ENCODE measurements around the gene ARID1B.

Gene ARID1B

DNA sequence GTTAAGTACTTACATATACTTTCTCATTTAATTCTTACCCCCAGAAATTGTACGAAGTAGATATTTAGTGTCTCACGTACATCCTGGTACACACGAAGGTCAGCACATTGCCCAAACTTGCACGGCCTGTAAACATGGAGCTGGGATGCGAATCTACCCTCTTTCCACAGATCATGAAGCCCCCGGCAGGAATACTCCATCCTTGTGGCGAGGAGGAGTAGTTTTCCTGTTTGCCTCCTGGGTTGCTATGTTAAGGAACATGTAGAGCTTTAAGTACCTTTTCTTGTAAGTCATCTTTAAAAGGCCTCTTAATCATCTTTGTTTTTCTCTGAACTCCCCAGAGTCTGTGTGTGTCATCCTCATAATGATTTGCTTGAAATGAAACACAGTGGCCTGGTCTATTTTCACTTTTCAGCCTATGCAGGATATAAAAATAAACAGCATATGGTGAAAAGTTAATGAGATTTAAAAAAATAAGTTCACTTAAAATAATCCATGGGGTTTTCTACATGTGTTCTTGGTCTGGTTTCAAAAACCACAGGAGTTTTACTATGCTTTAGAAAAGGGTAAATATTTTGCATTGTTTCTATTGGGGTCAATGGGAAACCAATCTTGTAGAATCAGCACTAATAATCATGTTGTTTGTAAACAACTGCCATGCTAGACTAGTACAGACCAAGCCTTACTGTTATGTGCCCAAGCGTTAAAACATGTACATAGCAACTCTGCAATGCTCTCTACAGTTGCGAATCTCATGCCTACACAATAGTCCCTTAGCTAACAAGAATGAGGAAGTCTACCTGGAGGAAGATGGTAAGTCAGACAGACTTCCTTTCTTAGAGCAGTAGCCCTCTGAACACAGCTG, 9.3 kb upstream of the ARID1B start:
- Histone ChIP-seq H4K20me1 (ENCODE audit: insufficient read depth, low read length) (no peaks in the 10 kb centered on the region), H3K9me3 (ENCODE audit: insufficient read depth, low read length, severe bottlenecking) (no peaks in the 10 kb centered on the region), H3K36me3 (ENCODE audit: insufficient read depth, low read length) (no peaks in the 10 kb centered on the region), H3K4me2 (ENCODE audit: insufficient read depth, low read length) (no peak overlapping the region), H3K4me3 (ENCODE audit: low read depth in 1 of 2, low read length in 2 of 2) (no peak overlapping the region), H3K27me3 (ENCODE audit: insufficient read depth, low read length, poor library complexity) (no peaks in the 10 kb centered on the region), H2AFZ (ENCODE audit: low read depth, low read length) (no peak overlapping the region), H3K4me1 (ENCODE audit: insufficient read depth, low read length) (no peaks in the 10 kb centered on the region), H3K27ac (ENCODE audit: low read length) (no peak overlapping the region), H3K79me2 (ENCODE audit: insufficient read depth, low read length) (no peaks in the 10 kb centered on the region), H3K9ac (ENCODE audit: low read depth, low read length) (no peak overlapping the region)
- ATAC-seq (ENCODE audit: insufficient read depth, low read depth) (no peak), DNase-seq (no peak)
- no peak for TF ChIP-seq EZH2 (IDR thresholded peaks at IDR 0.05; ENCODE audit: borderline replicate concordance, low read depth, low read length, severe bottlenecking)
- TF ChIP-seq, protein P1, sequence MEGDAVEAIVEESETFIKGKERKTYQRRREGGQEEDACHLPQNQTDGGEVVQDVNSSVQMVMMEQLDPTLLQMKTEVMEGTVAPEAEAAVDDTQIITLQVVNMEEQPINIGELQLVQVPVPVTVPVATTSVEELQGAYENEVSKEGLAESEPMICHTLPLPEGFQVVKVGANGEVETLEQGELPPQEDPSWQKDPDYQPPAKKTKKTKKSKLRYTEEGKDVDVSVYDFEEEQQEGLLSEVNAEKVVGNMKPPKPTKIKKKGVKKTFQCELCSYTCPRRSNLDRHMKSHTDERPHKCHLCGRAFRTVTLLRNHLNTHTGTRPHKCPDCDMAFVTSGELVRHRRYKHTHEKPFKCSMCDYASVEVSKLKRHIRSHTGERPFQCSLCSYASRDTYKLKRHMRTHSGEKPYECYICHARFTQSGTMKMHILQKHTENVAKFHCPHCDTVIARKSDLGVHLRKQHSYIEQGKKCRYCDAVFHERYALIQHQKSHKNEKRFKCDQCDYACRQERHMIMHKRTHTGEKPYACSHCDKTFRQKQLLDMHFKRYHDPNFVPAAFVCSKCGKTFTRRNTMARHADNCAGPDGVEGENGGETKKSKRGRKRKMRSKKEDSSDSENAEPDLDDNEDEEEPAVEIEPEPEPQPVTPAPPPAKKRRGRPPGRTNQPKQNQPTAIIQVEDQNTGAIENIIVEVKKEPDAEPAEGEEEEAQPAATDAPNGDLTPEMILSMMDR (IDR thresholded peaks at IDR 0.05; ENCODE audit: borderline replicate concordance, extremely low read depth, low read length, poor library complexity, severe bottlenecking) = no peak

DNA sequence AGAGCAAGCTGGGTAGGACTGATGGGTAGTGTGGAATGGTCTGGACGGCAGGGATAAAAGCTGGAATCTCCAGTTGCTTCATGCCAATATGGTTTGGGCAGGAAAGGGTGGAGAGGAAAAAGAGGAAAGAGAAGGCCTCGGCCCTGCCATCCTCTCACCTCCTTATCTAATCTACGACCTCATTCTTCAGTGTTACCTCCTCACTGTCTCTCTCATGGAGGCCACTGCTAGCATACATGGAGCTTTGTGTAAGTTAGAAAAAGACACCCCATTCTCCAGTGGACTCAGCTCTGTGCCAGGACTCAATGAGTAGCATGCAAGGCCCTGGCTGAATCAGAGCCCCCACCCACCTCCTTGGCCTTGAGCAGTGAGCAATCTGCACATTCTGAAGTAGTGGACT, 6.1 kb upstream of the ARID1B start:
- Histone ChIP-seq H3K36me3 (ENCODE audit: insufficient read depth, low read length) (no peaks in the 10 kb centered on the region), H3K27me3 (ENCODE audit: insufficient read depth, low read length, poor library complexity) (no peaks in the 10 kb centered on the region)
- ATAC-seq (ENCODE audit: insufficient read depth, low read depth) = no peak

DNA sequence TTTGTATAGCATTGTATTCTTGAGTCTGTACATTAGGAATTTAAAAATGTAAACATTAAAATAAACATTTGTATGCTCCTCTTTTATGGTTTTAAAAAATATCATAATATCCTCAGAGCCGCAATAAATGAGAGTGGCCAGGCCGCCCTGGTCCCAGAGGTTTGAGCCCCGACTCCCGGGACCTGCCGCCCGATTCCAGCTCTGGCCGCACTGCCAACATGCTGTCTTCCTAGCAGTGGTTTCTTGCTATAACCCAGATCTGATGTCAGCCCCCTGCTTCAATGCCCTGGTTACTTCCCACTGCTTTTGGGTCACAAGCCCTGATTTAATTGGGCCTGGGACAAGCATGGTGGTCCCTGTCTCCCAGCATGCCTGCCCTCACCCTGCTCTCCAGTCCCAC, 5.4 kb upstream of the ARID1B start:
- Histone ChIP-seq H3K9ac (ENCODE audit: low read depth, low read length) (no peak overlapping the region), H3K9me3 (ENCODE audit: insufficient read depth, low read length, severe bottlenecking) (no peaks in the 10 kb centered on the region), H3K79me2 (ENCODE audit: insufficient read depth, low read length) (peaks cover 12% of the 10 kb centered on the region), H3K27ac (ENCODE audit: low read length) (no peak overlapping the region), H3K36me3 (ENCODE audit: insufficient read depth, low read length) (no peaks in the 10 kb centered on the region), H3K27me3 (ENCODE audit: insufficient read depth, low read length, poor library complexity) (no peaks in the 10 kb centered on the region), H2AFZ (ENCODE audit: low read depth, low read length) (no peak overlapping the region), H4K20me1 (ENCODE audit: insufficient read depth, low read length) (no peaks in the 10 kb centered on the region), H3K4me3 (ENCODE audit: low read depth in 1 of 2, low read length in 2 of 2) (no peak overlapping the region), H3K4me1 (ENCODE audit: insufficient read depth, low read length) (peaks cover 12% of the 10 kb centered on the region), H3K4me2 (ENCODE audit: insufficient read depth, low read length) (no peak overlapping the region)
- no peak for TF ChIP-seq EZH2 (IDR thresholded peaks at IDR 0.05; ENCODE audit: borderline replicate concordance, low read depth, low read length, severe bottlenecking)
- TF ChIP-seq, protein P1 (IDR thresholded peaks at IDR 0.05; ENCODE audit: borderline replicate concordance, extremely low read depth, low read length, poor library complexity, severe bottlenecking) = no peak
- ATAC-seq (ENCODE audit: insufficient read depth, low read depth) = no peak
- DNase-seq = no peak

More for the DNA sequence above, 6.1 kb upstream of the ARID1B start:
- H3K4me3 ChIP-seq (ENCODE audit: low read depth in 1 of 2, low read length in 2 of 2) = no peak overlapping the region
- peaks cover 5% of the 10 kb centered on the region; the same call in 1 of the 2 replicates for H3K79me2 ChIP-seq (ENCODE audit: insufficient read depth, low read length)
- DNase-seq = no peak
- H3K4me1 ChIP-seq (ENCODE audit: insufficient read depth, low read length) = peaks cover 5% of the 10 kb centered on the region
- H3K27ac ChIP-seq (ENCODE audit: low read length) = no peak overlapping the region
- H3K4me2 ChIP-seq (ENCODE audit: insufficient read depth, low read length) = no peak overlapping the region
- no peaks in the 10 kb centered on the region for H4K20me1 ChIP-seq (ENCODE audit: insufficient read depth, low read length)
- H3K9ac ChIP-seq (ENCODE audit: low read depth, low read length) = no peak overlapping the region
- TF ChIP-seq, protein P1 (IDR thresholded peaks at IDR 0.05; ENCODE audit: borderline replicate concordance, extremely low read depth, low read length, poor library complexity, severe bottlenecking) = no peak
- TF ChIP-seq EZH2 (IDR thresholded peaks at IDR 0.05; ENCODE audit: borderline replicate concordance, low read depth, low read length, severe bottlenecking) = no peak
- H2AFZ ChIP-seq (ENCODE audit: low read depth, low read length) = no peak overlapping the region
- H3K9me3 ChIP-seq (ENCODE audit: insufficient read depth, low read length, severe bottlenecking) = no peaks in the 10 kb centered on the region

Data from DND-41 (cell line).